RWPE2 (cell line): ENCODE results near the gene PCDHGA2.
"Not testable (repeated sequence)": the region's sequence is repeated elsewhere in the genome, so short reads cannot be mapped to it uniquely, and the experiment has no call there.

ENCODE experiments used
- ATAC-seq: fragments of 200-7000 bp; cut with Tn5 transposase; 3 replicates; pipeline ENCODE4 v1.9.1; 2021; ENCODE audit warnings: low read depth
- DNase-seq: peaks from one replicate; pipeline ENCODE4 v3.0.0-alpha.2; 2020; ENCODE audit warnings: low spot score
- H3K27ac ChIP-seq: fragments of 450-650 bp; 2 replicates; pipeline ENCODE4 v1.5.1; 2017; ENCODE audit warnings: mild to moderate bottlenecking; ENCODE audit not compliant: poor library complexity, severe bottlenecking
- H3K27me3 ChIP-seq: fragments of 250-450 bp; sonication (Bioruptor Pico); 2 replicates; pipeline ENCODE4 v1.5.1; 2021; ENCODE audit warnings: mild to moderate bottlenecking, moderate library complexity; ENCODE audit not compliant: insufficient read depth, poor library complexity, severe bottlenecking
- H3K36me3 ChIP-seq: fragments of 250-450 bp; sonication (Bioruptor Pico); 2 replicates; pipeline ENCODE4 v1.5.1; 2020; ENCODE audit warnings: low read depth, mild to moderate bottlenecking, moderate library complexity
- H3K4me1 ChIP-seq: fragments of 250-450 bp; sonication (Bioruptor Pico); 2 replicates; pipeline ENCODE4 v1.5.1; 2021; ENCODE audit warnings: mild to moderate bottlenecking, moderate library complexity; ENCODE audit not compliant: insufficient read depth, poor library complexity, severe bottlenecking
- H3K4me3 ChIP-seq: fragments of 250-450 bp; sonication (Bioruptor Pico); 2 replicates; pipeline ENCODE4 v1.5.1; 2021; ENCODE audit warnings: mild to moderate bottlenecking, moderate library complexity; ENCODE audit not compliant: severe bottlenecking
- H3K9me3 ChIP-seq: fragments of 250-450 bp; sonication (Bioruptor Pico); 2 replicates; pipeline ENCODE4 v1.5.1; 2021; ENCODE audit warnings: mild to moderate bottlenecking, moderate library complexity; ENCODE audit not compliant: severe bottlenecking
- CTCF ChIP-seq: fragments of 450-650 bp; IDR thresholded peaks from one replicate; pipeline ENCODE4 v1.5.1; 2017; ENCODE audit warnings: mild to moderate bottlenecking, moderate library complexity; ENCODE audit not compliant: poor library complexity, severe bottlenecking

PCDHGA2 gene

GRCh38 chr5:141342773-141343172, 4.2 kb downstream of the PCDHGA2 start:
- no peaks in the 10 kb centered on the region for H3K4me1 ChIP-seq
- no peak for DNase-seq
- peaks cover 83% of the 10 kb centered on the region for H3K27me3 ChIP-seq
- no peak overlapping the region for H3K4me3 ChIP-seq
- no peak for ATAC-seq
- no peak for TF ChIP-seq CTCF
- H3K27ac ChIP-seq: no peak overlapping the region
- peaks cover 7% of the 10 kb centered on the region for H3K9me3 ChIP-seq
- H3K36me3 ChIP-seq: no peaks in the 10 kb centered on the region

- ATAC-seq: no peak
- peak; percentile 49 for TF ChIP-seq CTCF
- H3K4me3 ChIP-seq: peak within 1 kb of the TSS; percentile 5
- peaks cover 80% of the 10 kb centered on the region for H3K27me3 ChIP-seq
- DNase-seq: no peak
- no peaks in the 10 kb centered on the region for H3K4me1 ChIP-seq
- no peaks in the 10 kb centered on the region for H3K36me3 ChIP-seq
- H3K9me3 ChIP-seq: peaks cover 7% of the 10 kb centered on the region
- H3K27ac ChIP-seq: no peak within 1 kb of the TSS
Observed at GRCh38 chr5:141343242-141343952, 4.8 kb downstream of the PCDHGA2 start, which contains the start of gene PCDHGA3. Gene PCDHGA3, plus strand, starts transcription at chr5:141343829. Its CDS starts 205 bp downstream, at chr5:141344034.

- Histone ChIP-seq H3K27ac (no peak overlapping the region), H3K9me3 (peaks cover 7% of the 10 kb centered on the region), H3K36me3 (no peaks in the 10 kb centered on the region), H3K27me3 (peaks cover 80% of the 10 kb centered on the region), H3K4me3 (peak overlapping the region; percentile 5), H3K4me1 (no peaks in the 10 kb centered on the region)
- peak; percentile 31 for TF ChIP-seq CTCF
- no peak for DNase-seq
- ATAC-seq: no peak
Observed at GRCh38 chr5:141343953-141344463, 5.4 kb downstream of the PCDHGA2 start.

GRCh38 chr5:141345327-141345726, 6.8 kb downstream of the PCDHGA2 start:
- Histone ChIP-seq H3K36me3 (no peaks in the 10 kb centered on the region), H3K4me3 (no peak overlapping the region), H3K4me1 (no peaks in the 10 kb centered on the region), H3K27ac (no peak overlapping the region), H3K9me3 (no peaks in the 10 kb centered on the region), H3K27me3 (peaks cover 80% of the 10 kb centered on the region)
- TF ChIP-seq CTCF: no peak
- no peak for DNase-seq
- ATAC-seq: no peak

- not testable (repeated sequence) for ATAC-seq, H3K36me3 ChIP-seq, H3K4me3 ChIP-seq, H3K9me3 ChIP-seq, H3K27ac ChIP-seq, DNase-seq, H3K4me1 ChIP-seq
- H3K27me3 ChIP-seq: peaks cover 81% of the 10 kb centered on the region
Observed at GRCh38 chr5:141346017-141346416, 7.5 kb downstream of the PCDHGA2 start.
